Measurements from ENCODE around the gene TRIM47.

TRIM47 gene

GRCh38 chr17:75824666-75825065 lies 53.7 kb downstream of the TRIM47 start:
- H4K20me1 ChIP-seq (ENCODE audit: low read depth, low read length): no peaks in the 10 kb centered on the region
- H3K4me3 ChIP-seq (ENCODE audit: insufficient read depth, low read length, poor library complexity, severe bottlenecking): no peak overlapping the region
- TF ChIP-seq EZH2phosphoT487 (conservative IDR thresholded peaks at IDR 0.05; ENCODE audit: low read length): no peak
- no peak for TF ChIP-seq CTCF (IDR thresholded peaks at IDR 0.05; ENCODE audit: insufficient read depth, low read length, poor library complexity, severe bottlenecking)
- no peaks in the 10 kb centered on the region for H3F3A ChIP-seq (ENCODE audit: insufficient read depth)
- no peaks in the 10 kb centered on the region for H3K79me2 ChIP-seq (ENCODE audit: insufficient read depth, low read length)
- no peaks in the 10 kb centered on the region for H3K27me3 ChIP-seq (ENCODE audit: low read length)
- no peak overlapping the region for H3K4me2 ChIP-seq (ENCODE audit: low read depth, low read length, poor library complexity, severe bottlenecking)
- no peak overlapping the region for H2AFZ ChIP-seq (ENCODE audit: low read depth, low read length, severe bottlenecking)
- no peak overlapping the region for H3K27ac ChIP-seq (ENCODE audit: low read depth, low read length)
- no peaks in the 10 kb centered on the region for H3K9me3 ChIP-seq (ENCODE audit: insufficient read depth, low read length)
- no peaks in the 10 kb centered on the region for H3K9me2 ChIP-seq (replicated peaks; ENCODE audit: insufficient read depth, low read length)
- no peaks in the 10 kb centered on the region for H3K36me3 ChIP-seq (ENCODE audit: low read length)
- no peak overlapping the region for H3K9ac ChIP-seq (ENCODE audit: low read length)

Data from SU-DHL-6 (cell line).